Mesodermal cell (in vitro differentiated cells): ENCODE results near the gene WASL.
A peak's percentile ranks its signal among the peaks of the same experiment; 100 is the strongest.

ENCODE experiments used
- H3K27ac ChIP-seq: 2 replicates; pipeline ENCODE4 v1.7.0; 2013; ENCODE audit warnings: mild to moderate bottlenecking, low read depth, low read length, moderate library complexity; ENCODE audit not compliant: severe bottlenecking
- H3K36me3 ChIP-seq: 2 replicates; pipeline ENCODE4 v1.7.1; 2013; ENCODE audit warnings: mild to moderate bottlenecking, low read length, moderate library complexity; ENCODE audit not compliant: control insufficient read depth, insufficient read depth
- H3K4me1 ChIP-seq: one replicate; pipeline ENCODE4 v1.7.1; 2013; ENCODE audit warnings: mild to moderate bottlenecking, low read length; ENCODE audit not compliant: insufficient read depth, control insufficient read depth, poor library complexity, severe bottlenecking
- H3K4me3 ChIP-seq: 2 replicates; pipeline ENCODE4 v1.7.0; 2013; ENCODE audit warnings: low read length, control low read depth, mild to moderate bottlenecking; ENCODE audit not compliant: insufficient read depth, poor library complexity, severe bottlenecking; ENCODE audit errors: extremely low read depth
- H3K9me3 ChIP-seq: 2 replicates; pipeline ENCODE4 v1.7.1; 2013; ENCODE audit warnings: mild to moderate bottlenecking, low read length, moderate library complexity; ENCODE audit not compliant: control insufficient read depth
- WGBS, 2 experiments: methylation state at CpG; one replicate each; pipeline ENCODE4 v1.1.5; 2013; ENCODE audit warnings: missing lambda C conversion rate in 2 of 2; ENCODE audit not compliant: insufficient coverage in 2 of 2; 5-methylcytosine and 5-hydroxymethylcytosine counted together

Gene WASL

GRCh38 chr7:123661765-123662164, 87.0 kb downstream of the WASL start:
- Histone ChIP-seq H3K9me3 (no peaks in the 10 kb centered on the region), H3K27ac (no peak overlapping the region), H3K4me3 (no peak overlapping the region), H3K4me1 (peaks cover 7% of the 10 kb centered on the region), H3K36me3 (no peaks in the 10 kb centered on the region)
- 88% methylated on average over 1 of the region's 1 CpG; no CpG with 5 or more reads in 1 of the 2 experiments for WGBS, 2 experiments

GRCh38 chr7:123660514-123661354, 88.1 kb downstream of the WASL start:
- H3K9me3 ChIP-seq: no peaks in the 10 kb centered on the region
- 78 to 79% methylated on average over 7 to 8 of the region's 8 CpGs for WGBS, 2 experiments
- H3K36me3 ChIP-seq: no peaks in the 10 kb centered on the region
- H3K4me3 ChIP-seq: no peak overlapping the region
- peaks cover 7% of the 10 kb centered on the region for H3K4me1 ChIP-seq
- no peak overlapping the region for H3K27ac ChIP-seq

- Histone ChIP-seq H3K27ac (no peak overlapping the region), H3K36me3 (no peaks in the 10 kb centered on the region), H3K4me1 (peaks cover 7% of the 10 kb centered on the region), H3K9me3 (no peaks in the 10 kb centered on the region), H3K4me3 (no peak overlapping the region)
- 87 to 92% methylated on average over 6 of the region's 6 CpGs for WGBS, 2 experiments
Measured at GRCh38 chr7:123658023-123658422, 90.8 kb downstream of the WASL start.

- peaks cover 7% of the 10 kb centered on the region for H3K4me1 ChIP-seq
- H3K9me3 ChIP-seq: no peaks in the 10 kb centered on the region
- no peak overlapping the region for H3K4me3 ChIP-seq
- WGBS, 2 experiments: 100% methylated on average over 1 of the region's 1 CpG; no CpG with 5 or more reads in 1 of the 2 experiments
- H3K36me3 ChIP-seq: no peaks in the 10 kb centered on the region
- no peak overlapping the region for H3K27ac ChIP-seq
Measured at GRCh38 chr7:123657304-123657685, 91.5 kb downstream of the WASL start.

- H3K4me3 ChIP-seq: no peak overlapping the region
- no CpG with 5 or more reads among the region's 6 CpGs for WGBS, 2 experiments
- H3K27ac ChIP-seq: no peak overlapping the region
- peaks cover 7% of the 10 kb centered on the region for H3K4me1 ChIP-seq
- no peaks in the 10 kb centered on the region for H3K9me3 ChIP-seq
- no peaks in the 10 kb centered on the region for H3K36me3 ChIP-seq
Measured at GRCh38 chr7:123656544-123657303, 92.1 kb downstream of the WASL start.

- Histone ChIP-seq H3K4me1 (peaks cover 8% of the 10 kb centered on the region), H3K36me3 (no peaks in the 10 kb centered on the region), H3K9me3 (no peaks in the 10 kb centered on the region), H3K27ac (no peak within 1 kb of the TSS), H3K4me3 (no peak within 1 kb of the TSS)
- 69 to 90% methylated on average over 3 to 6 of the region's 6 CpGs for WGBS, 2 experiments
Measured at GRCh38 chr7:123655614-123656013, 93.2 kb downstream of the WASL start, which contains the start of gene LMOD2. TSS of gene LMOD2 (plus strand) at chr7:123655866. CDS start at chr7:123655964, 98 bp downstream.

GRCh38 chr7:123653162-123653561, 95.6 kb downstream of the WASL start:
- peaks cover 12% of the 10 kb centered on the region for H3K4me1 ChIP-seq
- H3K9me3 ChIP-seq: no peaks in the 10 kb centered on the region
- H3K4me3 ChIP-seq: no peak overlapping the region
- 90 to 96% methylated on average over 5 of the region's 6 CpGs for WGBS, 2 experiments
- H3K36me3 ChIP-seq: no peaks in the 10 kb centered on the region
- H3K27ac ChIP-seq: no peak overlapping the region

- Histone ChIP-seq H3K27ac (no peak overlapping the region), H3K9me3 (no peaks in the 10 kb centered on the region), H3K4me1 (peaks cover 18% of the 10 kb centered on the region), H3K4me3 (no peak overlapping the region), H3K36me3 (no peaks in the 10 kb centered on the region)
- no CpG with 5 or more reads among the region's 1 CpG for WGBS, 2 experiments
Measured at GRCh38 chr7:123652406-123652805, 96.4 kb downstream of the WASL start.

- H3K4me3 ChIP-seq: no peak overlapping the region
- H3K36me3 ChIP-seq: no peaks in the 10 kb centered on the region
- WGBS, 2 experiments: 100% methylated on average over 1 of the region's 2 CpGs
- peaks cover 27% of the 10 kb centered on the region for H3K4me1 ChIP-seq
- H3K27ac ChIP-seq: peak overlapping the region; percentile 38
- H3K9me3 ChIP-seq: no peaks in the 10 kb centered on the region
Measured at GRCh38 chr7:123650595-123650994, 98.2 kb downstream of the WASL start.

- Histone ChIP-seq H3K27ac (peak overlapping the region; percentile 38), H3K9me3 (no peaks in the 10 kb centered on the region), H3K36me3 (no peaks in the 10 kb centered on the region), H3K4me1 (peaks cover 31% of the 10 kb centered on the region), H3K4me3 (no peak overlapping the region)
- WGBS, 2 experiments: no CpG with 5 or more reads among the region's 2 CpGs
Measured at GRCh38 chr7:123649964-123650363, 98.8 kb downstream of the WASL start.
